ENCODE data around the gene SFMBT2.

DNA sequence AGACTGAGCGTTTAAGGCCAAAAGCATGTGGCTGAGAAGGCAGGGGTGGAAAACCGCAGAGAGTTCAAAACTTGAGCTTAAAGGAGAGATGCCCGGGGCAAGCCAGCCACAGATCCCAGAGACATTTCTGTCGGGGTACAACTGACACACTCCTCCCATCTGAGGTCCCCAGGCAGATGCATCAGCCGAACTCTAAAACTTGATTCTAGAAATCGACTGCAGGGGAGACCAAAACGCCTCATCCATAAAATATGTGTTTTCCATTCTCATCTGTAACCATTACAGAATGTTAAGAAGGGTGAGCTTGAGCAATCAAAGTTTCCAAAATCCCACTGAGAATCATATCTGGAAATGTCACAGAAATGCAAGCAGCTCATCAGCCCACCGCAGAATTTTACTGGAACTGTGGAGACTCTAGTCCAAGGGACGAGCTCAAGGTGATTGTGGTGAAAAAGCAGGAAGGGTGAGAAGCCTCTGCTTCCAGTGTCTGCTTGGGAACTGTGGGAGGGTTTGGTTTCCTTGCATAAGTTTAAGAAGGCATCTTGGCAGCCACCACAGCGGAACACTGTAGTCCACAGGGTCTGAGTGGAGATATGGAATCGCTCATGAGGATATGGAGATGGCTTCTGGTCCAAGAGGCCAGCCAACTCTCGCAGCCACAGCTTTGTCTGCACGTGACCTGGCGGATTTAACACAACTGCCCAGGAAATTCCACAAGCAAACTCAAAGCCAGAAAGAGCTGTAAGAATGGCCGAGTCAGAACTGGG lies 249.2 kb downstream of the SFMBT2 start:
- TF ChIP-seq POLR2A (IDR thresholded peaks at IDR 0.05) (no peak), POLR2AphosphoS5 (IDR thresholded peaks at IDR 0.05) (no peak)
- TF ChIP-seq, protein P1, sequence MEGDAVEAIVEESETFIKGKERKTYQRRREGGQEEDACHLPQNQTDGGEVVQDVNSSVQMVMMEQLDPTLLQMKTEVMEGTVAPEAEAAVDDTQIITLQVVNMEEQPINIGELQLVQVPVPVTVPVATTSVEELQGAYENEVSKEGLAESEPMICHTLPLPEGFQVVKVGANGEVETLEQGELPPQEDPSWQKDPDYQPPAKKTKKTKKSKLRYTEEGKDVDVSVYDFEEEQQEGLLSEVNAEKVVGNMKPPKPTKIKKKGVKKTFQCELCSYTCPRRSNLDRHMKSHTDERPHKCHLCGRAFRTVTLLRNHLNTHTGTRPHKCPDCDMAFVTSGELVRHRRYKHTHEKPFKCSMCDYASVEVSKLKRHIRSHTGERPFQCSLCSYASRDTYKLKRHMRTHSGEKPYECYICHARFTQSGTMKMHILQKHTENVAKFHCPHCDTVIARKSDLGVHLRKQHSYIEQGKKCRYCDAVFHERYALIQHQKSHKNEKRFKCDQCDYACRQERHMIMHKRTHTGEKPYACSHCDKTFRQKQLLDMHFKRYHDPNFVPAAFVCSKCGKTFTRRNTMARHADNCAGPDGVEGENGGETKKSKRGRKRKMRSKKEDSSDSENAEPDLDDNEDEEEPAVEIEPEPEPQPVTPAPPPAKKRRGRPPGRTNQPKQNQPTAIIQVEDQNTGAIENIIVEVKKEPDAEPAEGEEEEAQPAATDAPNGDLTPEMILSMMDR (IDR thresholded peaks at IDR 0.05): no peak
